22Rv1 (cell line): Measurements from ENCODE around the gene ZBTB20.

Source experiments
- CTCF ChIP-seq: fragments of 450-650 bp; IDR thresholded peaks from 2 replicates; pipeline ENCODE4 v1.5.1; 2017; ENCODE audit warnings: mild to moderate bottlenecking
- ZFX ChIP-seq: fragments of 450-650 bp; IDR thresholded peaks from 2 replicates; pipeline ENCODE4 v1.6.1; 2017; ENCODE audit warnings: antibody characterized with exemption, borderline replicate concordance

- TF ChIP-seq CTCF (no peak), ZFX (no peak)
These were observed 604.7 kb downstream of the ZBTB20 start for GRCh38 chr3:114542359-114542758.
